Measurements from ENCODE around the gene CDK15.
"Not testable (repeated sequence)": the region's sequence is repeated elsewhere in the genome, so short reads cannot be mapped to it uniquely, and the experiment has no call there.

CDK15 gene

DNA sequence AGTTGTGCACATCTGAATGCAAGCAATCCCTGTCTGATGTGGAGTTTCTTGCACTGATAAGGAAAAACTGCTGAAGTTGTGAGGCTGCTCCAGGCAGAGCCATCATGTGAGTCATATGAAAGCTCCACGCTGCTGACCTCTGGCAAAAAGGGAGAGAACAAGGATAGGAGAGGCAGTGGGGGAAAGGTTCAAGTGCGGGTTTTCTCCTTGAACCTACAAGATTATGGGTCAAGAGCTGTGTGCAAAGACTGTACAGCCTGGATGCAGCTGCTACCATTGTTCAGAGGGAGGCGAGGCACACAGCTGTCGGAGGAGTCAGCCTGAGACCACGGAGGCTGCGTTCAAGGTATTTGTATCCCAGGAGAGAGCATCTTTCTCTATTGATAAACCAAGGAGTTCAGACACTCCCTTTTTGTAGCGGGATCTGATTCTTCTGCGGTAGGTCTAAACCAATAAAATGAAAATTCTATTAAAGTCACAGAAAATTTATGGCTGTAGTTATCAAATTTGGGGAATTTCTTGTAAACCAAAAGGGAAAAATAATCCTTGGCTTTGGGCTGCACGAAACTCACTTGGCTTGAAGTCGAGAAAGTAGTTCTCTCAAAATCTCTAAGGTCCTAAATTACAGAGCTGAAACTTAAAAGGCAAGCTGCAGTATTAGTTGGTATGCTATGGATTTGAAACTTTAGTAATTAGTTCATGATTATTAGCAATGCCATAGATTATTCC, at the start of gene CDK15:
Gene CDK15 (plus strand): TSS at position 96 of the 729 bp plus-strand sequence. CDS start 128 bp downstream, at position 224.
- DNase-seq = no peak

DNA sequence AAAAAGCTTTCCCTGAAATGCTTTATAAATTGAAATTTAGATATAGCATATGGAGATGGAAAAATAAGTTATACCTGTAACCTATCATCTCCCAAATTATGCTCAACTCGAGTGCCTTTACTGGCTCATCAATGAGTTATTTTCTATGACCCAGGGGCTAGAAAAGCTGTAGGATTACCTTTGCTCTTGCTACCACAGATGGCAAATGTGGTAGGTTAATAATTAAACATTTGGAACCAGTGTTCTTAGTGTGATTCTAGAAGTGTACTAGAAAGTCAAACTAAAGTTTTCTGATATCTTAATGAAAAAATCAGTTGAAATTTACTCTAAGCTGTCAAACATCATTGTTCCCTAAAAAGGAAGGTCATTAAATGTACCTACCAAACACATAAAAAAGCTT, 48.1 kb upstream of the CDK15 start:
- no peak for DNase-seq

DNA sequence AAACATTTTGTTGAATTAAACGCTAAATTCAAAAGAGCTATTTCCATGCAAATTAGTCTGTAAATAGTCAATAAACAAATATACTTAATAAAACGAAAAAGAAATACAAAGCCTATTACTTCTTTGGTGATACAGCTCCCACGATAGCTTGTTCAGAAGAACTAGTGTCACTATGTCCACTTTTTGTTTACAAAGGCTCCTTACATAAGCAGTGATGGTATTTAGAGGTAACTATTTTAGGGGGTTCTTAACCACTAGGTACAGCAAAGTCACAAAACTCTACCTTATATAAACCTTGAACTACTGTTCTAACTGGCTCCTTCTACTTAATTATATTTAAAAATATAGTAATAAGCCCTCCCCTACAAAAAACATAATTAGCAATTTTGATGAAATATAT, 47.5 kb upstream of the CDK15 start:
- no peak for DNase-seq

DNA sequence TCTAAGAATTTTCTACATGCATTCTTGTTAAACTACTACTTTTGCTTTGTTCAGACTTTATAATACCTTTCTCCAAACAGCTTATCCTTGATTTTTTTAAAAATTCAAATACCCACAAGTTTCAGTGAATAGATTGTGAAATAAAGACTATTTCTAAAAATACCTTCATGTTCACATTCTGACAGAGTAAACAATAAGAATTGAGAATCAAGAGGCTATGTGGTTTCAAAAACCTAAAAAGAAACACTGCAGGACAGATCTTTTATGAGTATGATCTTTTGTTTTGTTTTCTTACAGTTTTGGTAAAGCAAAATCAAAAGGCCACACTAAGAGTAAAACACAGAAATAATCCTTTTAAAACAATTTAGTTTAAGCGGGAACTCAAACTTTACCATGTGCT, 46.8 kb upstream of the CDK15 start:
- DNase-seq = no peak

DNA sequence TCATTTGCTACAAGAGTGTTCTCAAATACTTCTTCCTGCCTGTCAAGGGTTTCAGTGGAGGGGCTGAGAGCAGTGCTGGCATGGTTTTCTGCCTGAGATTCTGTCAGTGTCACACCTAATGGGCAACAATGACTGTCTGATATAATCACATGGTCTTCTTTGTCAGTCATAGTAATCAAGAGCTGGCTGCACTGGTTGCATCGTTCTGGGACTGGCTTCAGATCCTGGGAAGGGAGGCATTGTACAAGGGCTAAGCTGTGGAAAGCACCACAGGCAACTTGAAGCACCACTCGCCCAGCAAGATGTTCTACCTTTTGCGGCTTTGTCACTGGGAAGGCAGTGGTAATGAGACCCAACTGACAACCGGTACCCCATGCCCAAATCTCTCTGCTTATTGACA, 45.2 kb upstream of the CDK15 start:
- DNase-seq = no peak

DNA sequence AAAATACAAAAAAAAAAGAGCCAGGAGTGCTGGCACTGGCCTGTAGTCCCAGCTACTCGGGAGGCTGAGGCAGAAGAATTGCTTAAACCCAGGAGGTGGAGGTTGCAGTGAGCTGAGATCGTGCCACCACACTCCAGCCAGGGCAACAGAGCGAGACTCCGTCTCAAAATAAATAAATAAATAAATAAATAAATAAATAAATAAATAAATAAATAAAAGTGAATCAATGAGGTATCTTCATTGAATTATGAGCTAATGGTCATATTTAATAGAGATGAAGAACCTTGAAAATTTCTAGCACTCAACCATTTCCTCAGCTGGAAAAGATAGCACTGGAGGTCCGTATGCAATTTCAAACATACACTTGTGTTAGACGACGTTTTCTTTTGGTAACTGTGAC, 41.9 kb upstream of the CDK15 start:
- DNase-seq = not testable (repeated sequence)

DNA sequence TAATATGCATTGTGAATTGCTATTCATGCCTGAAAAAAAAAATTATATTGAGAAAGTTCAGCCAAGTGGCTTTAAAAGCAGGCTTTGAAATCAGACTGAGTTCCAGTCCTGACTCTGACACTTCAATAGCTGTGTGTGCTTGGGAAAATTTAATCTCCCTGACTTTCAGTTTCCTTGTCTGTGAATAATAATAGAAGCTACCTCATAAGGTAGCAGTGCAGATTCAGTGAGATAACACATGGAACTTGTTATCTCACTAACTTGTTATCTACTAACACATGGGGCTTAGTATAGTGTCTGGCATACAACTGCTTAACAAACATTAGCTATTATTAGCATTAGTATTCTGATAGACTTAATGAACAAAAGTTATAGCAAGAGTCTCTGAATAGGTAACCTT, 40.5 kb upstream of the CDK15 start:
- DNase-seq = no peak

DNA sequence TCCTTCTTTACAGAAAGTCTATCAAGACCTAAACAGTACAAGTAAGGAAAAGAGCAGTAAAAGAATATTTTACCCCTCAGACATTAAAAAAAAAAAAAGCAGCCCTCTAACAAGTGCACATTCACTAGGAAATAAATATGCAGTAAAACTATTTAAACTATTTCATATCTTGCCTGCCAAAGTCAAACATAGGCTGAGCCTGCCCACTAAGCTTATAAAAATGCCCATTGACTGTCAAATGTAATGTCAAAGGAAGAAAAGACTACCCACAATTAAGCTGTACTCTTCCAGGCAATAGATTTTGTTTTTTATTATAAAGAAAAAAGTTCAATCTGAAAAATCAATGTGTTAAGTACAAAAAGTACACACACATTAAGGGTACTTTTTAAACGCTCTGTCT, 37.4 kb upstream of the CDK15 start:
- DNase-seq = no peak

DNA sequence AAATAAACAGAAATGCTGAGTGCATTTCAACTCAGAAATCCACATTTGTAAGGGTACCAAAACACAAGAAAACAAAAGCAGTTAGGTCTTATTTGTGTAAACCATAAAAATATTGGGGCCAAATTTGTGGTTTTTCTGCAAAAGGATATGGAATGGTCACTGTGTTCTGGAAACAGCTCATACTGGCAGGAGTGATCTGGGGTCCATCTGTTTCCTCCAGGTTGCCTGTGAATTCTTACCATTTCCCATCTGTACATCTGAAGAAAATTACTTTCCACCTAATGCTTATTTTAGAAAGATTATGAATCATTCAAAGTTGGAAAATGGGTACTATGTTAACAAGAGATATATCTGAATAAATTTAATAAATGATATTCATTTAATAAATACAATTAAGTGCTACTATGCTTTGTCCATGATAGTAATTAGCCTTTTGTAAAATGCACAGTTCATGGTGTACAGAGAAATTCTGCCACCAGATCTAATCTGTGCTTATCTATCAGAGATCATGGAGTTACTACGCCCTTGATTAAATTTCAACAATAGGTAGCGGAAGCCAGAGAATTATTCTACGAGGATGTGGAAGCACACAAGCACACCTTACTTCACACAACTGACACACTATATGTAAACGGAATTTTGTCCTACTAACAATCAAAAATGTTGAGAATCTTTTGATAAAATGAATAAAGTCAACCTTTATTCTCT, 36.5 kb upstream of the CDK15 start:
- DNase-seq = no peak

DNA sequence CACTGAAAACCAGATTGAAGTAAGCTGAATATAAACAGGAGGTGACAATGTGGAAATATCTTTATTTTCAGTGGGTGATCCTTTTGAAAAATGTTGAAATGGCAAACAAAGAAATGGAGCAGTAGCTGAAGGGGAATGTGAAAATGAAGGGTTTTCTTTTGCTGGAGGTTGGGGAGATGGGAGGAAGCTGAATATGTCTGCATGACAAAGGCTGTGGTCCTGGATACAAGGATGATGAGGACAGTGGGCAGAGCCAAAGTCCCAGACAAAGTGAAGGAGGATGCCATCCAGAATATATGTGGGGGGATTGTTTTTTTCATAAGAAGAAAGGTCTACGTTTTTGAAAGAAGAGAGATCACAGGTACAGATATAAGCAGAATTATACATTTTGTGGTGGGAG, 32.3 kb upstream of the CDK15 start:
- DNase-seq = no peak

DNA sequence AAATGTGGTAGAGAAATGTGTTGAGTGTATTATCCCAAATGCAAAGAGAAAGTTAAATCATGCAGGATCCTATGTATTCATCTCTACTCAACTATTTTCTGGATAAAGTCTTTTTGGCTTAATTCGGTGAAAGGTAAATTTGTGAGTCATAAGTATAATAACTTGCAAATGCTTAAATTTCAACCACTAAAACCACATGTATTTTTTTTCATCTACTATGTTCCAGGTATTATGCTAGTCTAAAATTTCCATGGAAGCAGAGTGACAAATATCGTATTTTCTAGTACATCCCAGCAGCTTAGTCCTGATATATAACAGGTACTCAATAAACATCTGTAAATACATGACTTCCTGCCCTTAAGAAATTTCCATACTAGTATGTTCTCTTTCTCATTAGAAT, 31.8 kb upstream of the CDK15 start:
- no peak for DNase-seq

DNA sequence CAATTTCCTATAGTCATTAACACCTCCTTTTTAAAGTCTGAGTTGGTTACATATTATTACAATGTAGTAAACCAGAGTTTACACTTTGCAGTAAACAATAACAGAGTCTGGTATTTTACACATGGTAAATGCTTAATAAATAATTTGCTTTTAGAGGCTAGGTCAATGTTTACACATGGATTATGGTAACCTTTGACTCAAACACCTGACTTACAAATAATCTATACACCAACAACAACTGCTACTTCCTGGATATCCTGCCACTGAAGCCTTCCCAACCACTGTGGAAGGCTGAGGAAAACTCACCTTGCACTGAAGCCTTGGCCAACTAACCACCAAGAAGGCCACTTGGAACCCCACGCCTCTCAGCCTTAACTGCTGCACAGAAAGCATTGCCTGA, 31.0 kb upstream of the CDK15 start:
- DNase-seq = no peak

DNA sequence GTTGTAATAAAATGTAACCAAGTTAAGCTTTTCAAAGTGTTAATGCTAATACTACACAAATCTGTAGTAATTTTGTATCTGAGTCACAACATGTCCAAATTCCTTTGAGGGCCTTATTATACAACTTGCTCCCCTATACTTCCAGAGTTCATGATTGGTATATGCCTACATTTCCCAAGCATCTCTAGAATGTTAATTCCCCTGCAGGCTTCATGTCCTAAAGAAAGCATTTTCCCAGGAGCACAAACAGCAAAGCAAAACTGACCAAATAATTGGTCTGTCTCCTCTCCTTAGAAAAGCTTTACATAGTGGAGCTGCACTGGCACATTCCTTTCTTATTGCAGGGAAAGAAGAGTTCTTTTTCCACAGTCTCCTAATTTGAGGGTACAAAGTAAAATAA, 29.3 kb upstream of the CDK15 start:
- no peak for DNase-seq

DNA sequence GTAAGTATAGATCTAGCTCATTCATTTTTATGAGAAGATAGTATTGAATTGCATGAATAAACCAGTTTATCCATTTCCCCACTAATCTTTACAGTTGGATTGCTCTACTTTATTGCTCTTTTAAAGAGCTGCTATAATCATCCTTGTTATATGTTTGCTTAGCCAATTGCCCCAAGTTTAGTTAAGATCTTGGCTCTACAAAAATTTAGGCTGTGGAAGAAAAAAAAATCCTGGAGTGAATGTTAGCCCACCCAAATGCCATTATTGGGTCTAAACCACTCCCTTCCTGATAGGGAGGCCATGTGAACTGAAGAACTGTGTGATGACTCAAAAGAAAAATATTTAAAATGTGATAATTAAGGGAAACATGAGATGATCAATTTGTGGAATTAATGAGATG, 28.5 kb upstream of the CDK15 start:
- no peak for DNase-seq

DNA sequence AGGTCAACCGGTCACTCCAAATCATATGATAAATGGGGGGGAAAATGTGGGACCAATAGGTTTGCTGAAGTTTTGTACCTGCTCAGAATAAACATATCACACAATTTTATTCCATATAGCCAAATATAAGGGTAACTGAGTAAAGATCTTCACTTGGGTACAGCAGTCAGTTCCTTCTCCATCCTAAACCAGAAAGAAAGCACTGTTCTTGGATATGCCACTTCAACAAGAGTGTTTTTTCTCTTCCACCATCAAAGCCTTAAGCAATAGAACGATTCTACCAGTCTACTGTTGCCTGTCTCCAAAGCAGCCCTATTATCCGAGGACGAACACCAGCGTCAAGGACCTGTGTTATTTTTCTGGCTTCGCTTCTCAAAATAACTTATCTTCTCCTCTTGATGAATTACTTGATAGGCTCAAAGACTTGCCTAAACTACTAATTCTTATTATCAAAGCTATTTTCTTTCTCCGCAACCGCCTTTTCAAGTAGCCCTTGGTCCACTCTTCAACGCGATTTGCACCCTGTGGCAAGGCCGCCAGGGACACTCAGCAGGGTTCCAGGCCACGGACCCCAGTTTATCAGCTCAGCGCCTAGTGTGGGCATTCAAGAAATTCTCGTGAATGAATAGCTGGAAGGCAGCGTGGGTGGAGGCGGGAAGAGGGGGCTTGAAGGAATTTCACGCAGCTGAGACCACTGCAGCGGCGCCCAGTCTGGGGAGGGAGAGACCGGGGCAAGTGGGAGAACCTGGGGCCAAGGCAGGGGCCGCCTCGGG, 26.2 kb upstream of the CDK15 start:
- peak; percentile 7 for DNase-seq

DNA sequence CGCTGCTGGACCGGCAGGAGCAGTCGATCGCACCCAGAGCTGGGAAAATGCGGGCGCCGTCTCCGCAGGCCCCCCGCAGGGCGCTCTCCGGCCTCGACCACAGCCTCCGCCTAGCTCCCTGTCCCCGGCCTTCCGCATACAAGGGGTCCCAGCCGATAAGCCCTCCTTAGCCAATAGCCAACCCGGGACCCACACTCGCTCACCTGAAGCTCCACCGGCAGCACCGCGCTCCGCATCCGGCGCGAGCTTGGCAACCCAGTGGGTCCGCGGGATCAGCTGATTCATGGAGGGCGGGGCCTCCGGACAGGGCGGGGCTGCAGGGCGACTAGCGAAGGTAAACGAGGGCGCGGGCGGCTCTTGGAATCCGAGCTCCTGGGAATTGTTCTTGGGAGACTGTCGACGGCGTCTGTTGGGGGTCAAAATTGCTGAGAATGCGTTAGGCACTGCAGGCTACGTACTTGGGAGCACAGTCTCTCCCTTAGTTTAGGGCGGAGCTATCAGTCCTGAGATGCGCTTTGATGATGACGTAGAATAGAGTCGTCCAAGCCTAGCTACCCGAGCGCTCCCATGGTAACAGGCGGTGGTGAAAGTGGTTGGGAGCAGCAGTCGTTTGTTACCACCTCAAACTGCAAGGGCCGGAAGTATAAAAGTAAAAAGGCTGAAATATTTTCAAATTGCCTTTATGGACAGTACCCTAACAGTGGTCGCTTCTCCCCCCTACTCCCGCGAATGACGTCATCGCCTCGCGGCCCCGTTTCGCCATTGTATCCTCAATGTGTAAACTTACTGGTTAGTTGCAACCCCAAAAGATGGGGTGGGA, 25.5 kb upstream of the CDK15 start, which contains the start of gene ALS2:
Gene ALS2 (minus strand): TSS at position 260 of the 820 bp plus-strand sequence. CDS start 12,048 bp downstream, outside the sequence.
- DNase-seq = peak; percentile 94

DNA sequence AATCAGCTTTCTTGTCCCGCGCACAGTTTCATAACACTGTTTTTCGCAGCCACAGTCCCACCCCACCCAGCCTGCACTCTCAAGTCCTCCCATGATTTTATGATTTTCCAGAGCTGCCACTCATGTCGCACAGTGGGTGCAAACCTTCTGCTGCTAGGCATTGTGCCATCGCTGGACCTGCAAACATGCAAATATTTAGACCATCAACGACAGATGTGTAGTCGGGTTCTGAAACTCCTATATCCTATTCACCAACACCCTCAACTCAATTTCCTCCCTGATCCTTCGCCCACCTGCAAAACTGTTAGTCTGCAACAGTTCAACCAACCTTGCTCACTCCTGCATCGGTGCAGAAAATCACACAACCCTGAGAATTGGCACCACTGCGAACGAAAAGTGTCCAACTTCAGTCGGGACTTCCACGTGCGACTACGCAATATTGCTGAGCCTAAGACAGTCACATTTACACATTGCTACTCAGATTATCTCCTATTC, 24.7 kb upstream of the CDK15 start:
- DNase-seq = peak; percentile 13

DNA sequence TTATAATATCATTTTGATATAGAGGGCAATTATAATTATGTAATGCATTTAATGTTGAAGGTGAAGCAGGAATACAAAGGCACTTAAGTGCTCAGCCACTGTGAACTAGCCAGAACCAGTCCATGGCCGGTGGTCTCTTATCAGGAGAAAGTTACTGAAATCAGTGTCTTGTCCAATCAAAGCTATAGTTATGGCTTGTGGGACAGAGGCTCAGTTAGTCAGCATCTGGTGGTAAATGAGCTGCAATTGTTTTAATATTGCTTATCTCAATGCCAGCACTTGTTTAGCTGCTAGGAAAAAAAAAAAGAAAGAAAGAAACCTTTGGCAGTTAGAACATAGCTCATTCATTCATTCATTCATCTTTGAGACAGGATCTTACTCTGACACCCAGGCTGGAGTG, 21.8 kb upstream of the CDK15 start:
- DNase-seq = no peak

DNA sequence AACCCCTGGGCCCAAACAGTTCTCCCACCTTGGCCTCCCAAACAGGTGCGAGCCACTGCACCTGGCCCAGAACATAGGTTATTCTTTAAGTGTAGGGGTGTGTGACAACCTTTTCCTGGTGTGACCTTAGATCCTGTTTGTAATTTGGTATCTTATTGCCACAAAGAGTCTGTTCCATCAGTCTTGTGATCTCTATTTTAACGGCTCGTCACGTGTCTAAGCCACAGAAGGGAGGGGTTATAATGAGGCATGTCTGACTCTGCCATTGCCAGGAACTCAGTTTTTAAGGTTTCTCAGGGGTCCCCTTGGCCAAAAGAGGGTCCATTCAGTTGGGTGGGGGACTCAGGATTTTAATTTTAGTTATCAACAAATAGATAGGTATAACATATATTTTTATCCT, 21.2 kb upstream of the CDK15 start:
- DNase-seq = no peak

DNA sequence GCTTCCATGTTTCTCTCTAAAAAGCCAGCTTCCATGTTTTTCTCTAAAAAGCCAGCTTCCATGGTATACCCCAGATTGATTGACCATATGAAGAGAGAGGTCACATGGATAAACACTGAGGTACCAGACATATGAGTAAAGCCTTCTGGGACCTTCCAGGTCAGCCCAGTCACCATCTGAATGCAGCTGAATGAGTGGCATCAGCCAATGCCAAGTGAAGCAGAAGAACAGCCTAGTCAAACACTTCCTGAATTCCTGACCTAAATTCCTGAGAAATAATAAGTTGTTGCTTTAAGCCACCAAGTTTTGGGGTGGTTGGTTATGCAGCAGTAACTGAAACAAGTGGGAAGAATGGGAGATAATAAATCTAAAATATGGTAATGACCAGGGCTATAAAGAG, 19.9 kb upstream of the CDK15 start:
- no peak for DNase-seq

DNA sequence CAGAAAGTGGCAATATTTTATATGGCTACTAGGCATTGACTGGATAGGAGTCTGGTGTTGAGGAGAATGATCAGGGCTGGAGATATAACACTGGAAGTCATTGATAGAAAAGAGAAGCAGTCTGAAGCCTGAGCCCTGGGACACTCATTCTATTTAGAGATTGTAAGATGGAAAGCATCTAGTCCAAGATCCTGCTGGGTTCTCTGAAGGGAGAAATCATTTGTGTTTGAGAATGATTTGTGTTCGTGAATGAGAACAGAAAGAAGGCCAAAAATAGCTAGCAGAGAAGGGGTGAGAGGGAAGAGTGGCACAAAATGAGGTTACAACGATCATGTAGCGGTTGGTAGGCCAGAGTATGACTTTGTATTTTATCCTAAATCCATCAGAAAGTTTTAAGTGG, 18.0 kb upstream of the CDK15 start:
- DNase-seq = no peak

DNA sequence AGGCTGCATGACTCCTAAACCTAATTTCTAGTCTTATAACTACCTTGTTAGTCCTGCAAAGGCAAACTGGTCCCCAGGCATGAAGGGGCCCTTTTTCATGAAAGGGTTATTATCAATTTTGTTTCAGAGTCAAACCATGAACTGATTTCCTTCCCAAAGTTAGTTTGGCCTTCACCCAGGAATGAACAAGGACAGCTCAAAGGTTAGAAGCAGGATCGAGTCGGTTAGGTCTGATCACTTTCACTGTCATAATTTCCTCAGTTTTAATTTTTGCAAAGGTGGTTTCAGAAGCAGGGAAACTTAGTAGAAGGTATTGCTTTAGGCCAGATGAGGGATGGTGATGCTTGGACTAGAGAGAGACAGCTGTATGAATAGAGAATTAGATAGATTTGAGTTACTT, 16.9 kb upstream of the CDK15 start:
- DNase-seq = no peak

DNA sequence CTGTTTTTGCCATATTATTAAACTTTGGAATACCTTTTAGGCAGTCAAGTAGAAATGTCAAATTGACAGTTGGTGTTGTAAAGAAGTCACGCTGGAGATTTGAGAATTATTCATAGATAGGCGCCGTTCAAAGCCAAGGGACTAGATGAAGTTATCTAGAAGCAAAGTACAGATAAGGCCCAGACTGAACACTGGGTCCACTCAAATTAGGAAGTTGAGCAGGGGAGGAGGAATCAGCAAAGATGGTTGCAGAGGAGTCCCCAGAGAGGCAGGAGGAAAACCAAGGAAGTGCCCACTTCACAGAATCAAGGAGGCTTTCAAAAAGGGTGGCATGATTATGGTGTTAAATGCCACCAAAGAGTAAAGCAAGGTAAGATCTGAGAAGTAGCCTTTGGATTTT, 16.0 kb upstream of the CDK15 start:
- DNase-seq = no peak

Measured in activated CD4-positive, alpha-beta T cell treated with anti-CD3 and anti-CD28 coated beads, Interleukin-2, Interleukin-6, amounts not matched to agents 100 ng/mL and 50 ng/mL, durations not matched to agents 16 hours and 8 hours (primary cell).